ENCODE measurements around the gene ATP8B2.
"Not testable (repeated sequence)": the region's sequence is repeated elsewhere in the genome, so short reads cannot be mapped to it uniquely, and the experiment has no call there.

GRCh38 chr1:154287591-154287990 is 37.7 kb upstream of the ATP8B2 start:
- not testable (repeated sequence) for TF ChIP-seq CTCF (tag by site-specific recombination; IDR thresholded peaks at IDR 0.05); ZNF202 (tag by site-specific recombination; IDR thresholded peaks at IDR 0.05; ENCODE audit: borderline replicate concordance); ZNF670 (tag by site-specific recombination; IDR thresholded peaks at IDR 0.05; ENCODE audit: low read depth); ZFP41 (tag by site-specific recombination; IDR thresholded peaks at IDR 0.05; ENCODE audit: borderline replicate concordance); ZNF830 (tag by site-specific recombination; IDR thresholded peaks at IDR 0.05; ENCODE audit: low read depth); SETDB1 (IDR thresholded peaks at IDR 0.05; ENCODE audit: insufficient read length, low read length); ZNF140 (tag by site-specific recombination; IDR thresholded peaks at IDR 0.05); MZF1 (tag by site-specific recombination; IDR thresholded peaks at IDR 0.05; ENCODE audit: borderline replicate concordance); ZNF513 (tag by site-specific recombination; IDR thresholded peaks at IDR 0.05); ZNF747 (tag by site-specific recombination; IDR thresholded peaks at IDR 0.05); ZBTB49 (tag by site-specific recombination; IDR thresholded peaks at IDR 0.05; ENCODE audit: low read depth); ZBTB11 (tag by site-specific recombination; conservative IDR thresholded peaks at IDR 0.05; ENCODE audit: low read depth)

All from HEK293 (cell line).